ENCODE results near the gene F10.

The F10 gene

DNA sequence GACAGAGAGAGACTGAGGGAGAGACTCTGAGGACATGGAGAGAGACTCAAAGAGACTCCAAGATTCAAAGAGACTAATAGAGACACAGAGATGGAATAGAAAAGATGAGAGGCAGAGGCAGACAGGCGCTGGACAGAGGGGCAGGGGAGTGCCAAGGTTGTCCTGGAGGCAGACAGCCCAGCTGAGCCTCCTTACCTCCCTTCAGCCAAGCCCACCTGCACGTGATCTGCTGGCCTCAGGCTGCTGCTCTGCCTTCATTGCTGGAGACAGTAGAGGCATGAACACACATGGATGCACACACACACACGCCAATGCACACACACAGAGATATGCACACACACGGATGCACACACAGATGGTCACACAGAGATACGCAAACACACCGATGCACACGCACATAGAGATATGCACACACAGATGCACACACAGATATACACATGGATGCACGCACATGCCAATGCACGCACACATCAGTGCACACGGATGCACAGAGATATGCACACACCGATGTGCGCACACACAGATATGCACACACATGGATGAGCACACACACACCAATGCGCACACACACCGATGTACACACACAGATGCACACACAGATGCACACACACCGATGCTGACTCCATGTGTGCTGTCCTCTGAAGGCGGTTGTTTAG, 3.3 kb upstream of the F10 start:
- H3K79me2 ChIP-seq (ENCODE audit: control insufficient read depth, insufficient read depth, low read length, unreplicated experiment) = no peaks in the 10 kb centered on the region
- no peaks in the 10 kb centered on the region for H3K27me3 ChIP-seq (ENCODE audit: insufficient read depth, low read length)
- no peak overlapping the region for H3K4me3 ChIP-seq (ENCODE audit: low read depth, low read length)
- no peak overlapping the region for H3K27ac ChIP-seq (ENCODE audit: low read depth, low read length)
- H2AFZ ChIP-seq (ENCODE audit: low read length, unreplicated experiment) = no peak overlapping the region
- no peaks in the 10 kb centered on the region for H3K36me3 ChIP-seq (ENCODE audit: insufficient read depth, low read length)
- H3K4me1 ChIP-seq (ENCODE audit: control insufficient read depth, insufficient read depth, low read length, unreplicated experiment) = peaks cover 4% of the 10 kb centered on the region

- Histone ChIP-seq H3K4me1 (ENCODE audit: control insufficient read depth, insufficient read depth, low read length, unreplicated experiment) (peaks cover 4% of the 10 kb centered on the region), H2AFZ (ENCODE audit: low read length, unreplicated experiment) (no peak overlapping the region), H3K4me3 (ENCODE audit: low read depth, low read length) (no peak overlapping the region), H3K36me3 (ENCODE audit: insufficient read depth, low read length) (no peaks in the 10 kb centered on the region), H3K79me2 (ENCODE audit: control insufficient read depth, insufficient read depth, low read length, unreplicated experiment) (no peaks in the 10 kb centered on the region), H3K27ac (ENCODE audit: low read depth, low read length) (no peak overlapping the region), H3K27me3 (ENCODE audit: insufficient read depth, low read length) (no peaks in the 10 kb centered on the region)
These were observed 2.8 kb upstream of the F10 start for GRCh38 chr13:113119822-113120189.

- H3K27ac ChIP-seq (ENCODE audit: low read depth, low read length) = no peak overlapping the region
- peaks cover 4% of the 10 kb centered on the region for H3K4me1 ChIP-seq (ENCODE audit: control insufficient read depth, insufficient read depth, low read length, unreplicated experiment)
- no peak overlapping the region for H2AFZ ChIP-seq (ENCODE audit: low read length, unreplicated experiment)
- H3K79me2 ChIP-seq (ENCODE audit: control insufficient read depth, insufficient read depth, low read length, unreplicated experiment) = no peaks in the 10 kb centered on the region
- H3K36me3 ChIP-seq (ENCODE audit: insufficient read depth, low read length) = no peaks in the 10 kb centered on the region
- no peaks in the 10 kb centered on the region for H3K27me3 ChIP-seq (ENCODE audit: insufficient read depth, low read length)
- no peak overlapping the region for H3K4me3 ChIP-seq (ENCODE audit: low read depth, low read length)
These were observed 2.1 kb upstream of the F10 start for GRCh38 chr13:113120300-113121182.

- H3K4me1 ChIP-seq (ENCODE audit: control insufficient read depth, insufficient read depth, low read length, unreplicated experiment) = peaks cover 4% of the 10 kb centered on the region
- H3K4me3 ChIP-seq (ENCODE audit: low read depth, low read length) = no peak overlapping the region
- no peaks in the 10 kb centered on the region for H3K27me3 ChIP-seq (ENCODE audit: insufficient read depth, low read length)
- H3K79me2 ChIP-seq (ENCODE audit: control insufficient read depth, insufficient read depth, low read length, unreplicated experiment) = no peaks in the 10 kb centered on the region
- no peak overlapping the region for H2AFZ ChIP-seq (ENCODE audit: low read length, unreplicated experiment)
- no peak overlapping the region for H3K27ac ChIP-seq (ENCODE audit: low read depth, low read length)
- H3K36me3 ChIP-seq (ENCODE audit: insufficient read depth, low read length) = no peaks in the 10 kb centered on the region
These were observed 1.2 kb upstream of the F10 start for GRCh38 chr13:113121183-113121927.

- Histone ChIP-seq H2AFZ (ENCODE audit: low read length, unreplicated experiment) (no peak overlapping the region), H3K4me3 (ENCODE audit: low read depth, low read length) (no peak overlapping the region; the same call in 1 of the 2 replicates), H3K36me3 (ENCODE audit: insufficient read depth, low read length) (no peaks in the 10 kb centered on the region), H3K4me1 (ENCODE audit: control insufficient read depth, insufficient read depth, low read length, unreplicated experiment) (peaks cover 4% of the 10 kb centered on the region), H3K27me3 (ENCODE audit: insufficient read depth, low read length) (no peaks in the 10 kb centered on the region), H3K27ac (ENCODE audit: low read depth, low read length) (no peak overlapping the region), H3K79me2 (ENCODE audit: control insufficient read depth, insufficient read depth, low read length, unreplicated experiment) (no peaks in the 10 kb centered on the region)
These were observed 599 bp upstream of the F10 start for GRCh38 chr13:113121928-113122471.

- Histone ChIP-seq H3K36me3 (ENCODE audit: insufficient read depth, low read length) (no peaks in the 10 kb centered on the region), H3K27me3 (ENCODE audit: insufficient read depth, low read length) (peaks cover 9% of the 10 kb centered on the region), H3K27ac (ENCODE audit: low read depth, low read length) (no peak overlapping the region), H3K79me2 (ENCODE audit: control insufficient read depth, insufficient read depth, low read length, unreplicated experiment) (no peaks in the 10 kb centered on the region), H3K4me3 (ENCODE audit: low read depth, low read length) (no peak overlapping the region), H3K4me1 (ENCODE audit: control insufficient read depth, insufficient read depth, low read length, unreplicated experiment) (no peaks in the 10 kb centered on the region), H2AFZ (ENCODE audit: low read length, unreplicated experiment) (no peak overlapping the region)
These were observed 915 bp downstream of the F10 start for GRCh38 chr13:113123226-113124201.

GRCh38 chr13:113124211-113124970, 1.8 kb downstream of the F10 start:
- H3K79me2 ChIP-seq (ENCODE audit: control insufficient read depth, insufficient read depth, low read length, unreplicated experiment) = no peaks in the 10 kb centered on the region
- H3K27ac ChIP-seq (ENCODE audit: low read depth, low read length) = no peak overlapping the region
- peaks cover 9% of the 10 kb centered on the region for H3K27me3 ChIP-seq (ENCODE audit: insufficient read depth, low read length)
- H3K4me3 ChIP-seq (ENCODE audit: low read depth, low read length) = no peak overlapping the region
- no peaks in the 10 kb centered on the region for H3K4me1 ChIP-seq (ENCODE audit: control insufficient read depth, insufficient read depth, low read length, unreplicated experiment)
- no peaks in the 10 kb centered on the region for H3K36me3 ChIP-seq (ENCODE audit: insufficient read depth, low read length)
- H2AFZ ChIP-seq (ENCODE audit: low read length, unreplicated experiment) = no peak overlapping the region

- no peak overlapping the region for H3K27ac ChIP-seq (ENCODE audit: low read depth, low read length)
- H3K4me1 ChIP-seq (ENCODE audit: control insufficient read depth, insufficient read depth, low read length, unreplicated experiment) = no peaks in the 10 kb centered on the region
- no peak overlapping the region for H3K4me3 ChIP-seq (ENCODE audit: low read depth, low read length)
- H2AFZ ChIP-seq (ENCODE audit: low read length, unreplicated experiment) = no peak overlapping the region
- no peaks in the 10 kb centered on the region for H3K79me2 ChIP-seq (ENCODE audit: control insufficient read depth, insufficient read depth, low read length, unreplicated experiment)
- H3K27me3 ChIP-seq (ENCODE audit: insufficient read depth, low read length) = peaks cover 9% of the 10 kb centered on the region
- no peaks in the 10 kb centered on the region for H3K36me3 ChIP-seq (ENCODE audit: insufficient read depth, low read length)
These were observed 3.1 kb downstream of the F10 start for GRCh38 chr13:113125506-113126264.
